Astrocyte (in vitro differentiated cells and primary cell): ENCODE data around the gene LIPI.

Experiments used
- CTCF ChIP-seq: IDR thresholded peaks from 2 replicates; pipeline ENCODE4 v1.5.1; 2011; ENCODE audit warnings: low read depth, mild to moderate bottlenecking, inconsistent platforms, low read length, moderate library complexity; ENCODE audit not compliant: insufficient read depth
- EZH2 ChIP-seq: IDR thresholded peaks from 2 replicates; pipeline ENCODE4 v1.6.1; 2012; ENCODE audit warnings: mild to moderate bottlenecking, low read length, inconsistent platforms; ENCODE audit not compliant: insufficient read depth

GRCh38 chr21:14072761-14073535, 137.8 kb downstream of the LIPI start:
- TF ChIP-seq CTCF (no peak), EZH2 (no peak)
